SU-DHL-6 (cell line): ENCODE measurements around the gene FOXF2.
"Not testable (repeated sequence)": the region's sequence is repeated elsewhere in the genome, so short reads cannot be mapped to it uniquely, and the experiment has no call there.

Experiments used
- H2AFZ ChIP-seq: fragments of 200-600 bp; sonication (generic); 2 replicates; pipeline ENCODE4 v1.6.1; 2014; ENCODE audit warnings: low read depth, mild to moderate bottlenecking, moderate library complexity, mixed read lengths, antibody characterized with exemption, low read length; ENCODE audit not compliant: severe bottlenecking
- H3F3A ChIP-seq: fragments of 200-600 bp; shearing (Covaris generic); 2 replicates; pipeline ENCODE4 v1.6.0; 2016; ENCODE audit warnings: antibody characterized with exemption, mild to moderate bottlenecking; ENCODE audit not compliant: insufficient read depth
- H3K27ac ChIP-seq: fragments of 200-600 bp; sonication (generic); 2 replicates; pipeline ENCODE4 v1.5.1; 2016; ENCODE audit warnings: low read depth, mild to moderate bottlenecking, low read length, moderate library complexity, mixed read lengths
- H3K27me3 ChIP-seq: fragments of 200-600 bp; sonication (generic), shearing (Covaris generic); 2 replicates; pipeline ENCODE4 v1.6.0; 2014; ENCODE audit warnings: mild to moderate bottlenecking, low read length
- H3K36me3 ChIP-seq: fragments of 200-600 bp; sonication (generic); 2 replicates; pipeline ENCODE4 v1.6.1; 2014; ENCODE audit warnings: mild to moderate bottlenecking, low read length, mixed read lengths
- H3K4me2 ChIP-seq: fragments of 300-600, 200-600 bp; shearing (Covaris generic), sonication (generic); 2 replicates; pipeline ENCODE4 v1.6.0; 2014; ENCODE audit warnings: low read length, low read depth, mild to moderate bottlenecking; ENCODE audit not compliant: poor library complexity, severe bottlenecking
- H3K4me3 ChIP-seq: fragments of 200-600 bp; sonication (generic); 2 replicates; pipeline ENCODE4 v1.5.1; 2014; ENCODE audit warnings: antibody characterized with exemption, low read length, mild to moderate bottlenecking, mixed read lengths; ENCODE audit not compliant: insufficient read depth, poor library complexity, severe bottlenecking
- H3K79me2 ChIP-seq: fragments of 200-600 bp; sonication (generic); 2 replicates; pipeline ENCODE4 v1.6.1; 2014; ENCODE audit warnings: mild to moderate bottlenecking, low read length, moderate library complexity; ENCODE audit not compliant: insufficient read depth
- H3K9ac ChIP-seq: fragments of 200-600 bp; sonication (generic); 2 replicates; pipeline ENCODE4 v1.7.0; 2014; ENCODE audit warnings: mild to moderate bottlenecking, low read length
- H3K9me2 ChIP-seq: fragments of 200-600 bp; sonication (generic); replicated peaks from 2 replicates; pipeline ENCODE4 v1.6.1; 2014; ENCODE audit warnings: low read length; ENCODE audit not compliant: insufficient read depth
- H3K9me3 ChIP-seq: fragments of 200-600 bp; sonication (generic); 2 replicates; pipeline ENCODE4 v1.6.1; 2014; ENCODE audit warnings: low read length, mixed read lengths; ENCODE audit not compliant: insufficient read depth
- H4K20me1 ChIP-seq: fragments of 200-600 bp; sonication (generic); 2 replicates; pipeline ENCODE4 v1.6.1; 2014; ENCODE audit warnings: low read depth, mild to moderate bottlenecking, antibody characterized with exemption, low read length, moderate library complexity, mixed read lengths
- EZH2phosphoT487 ChIP-seq: fragments of 200-600 bp; sonication (generic), shearing (Covaris generic); conservative IDR thresholded peaks from 2 replicates; pipeline ENCODE4 v1.6.1; 2018; ENCODE audit warnings: mild to moderate bottlenecking, antibody characterized with exemption, low read length, moderate library complexity, mixed read lengths
- TF ChIP-seq, protein P1 (sequence below): fragments of 200-600 bp; sonication (generic); IDR thresholded peaks from one replicate; pipeline ENCODE4 v1.5.1; 2017; ENCODE audit warnings: antibody characterized with exemption, mild to moderate bottlenecking, low read length, moderate library complexity; ENCODE audit not compliant: insufficient read depth, poor library complexity, severe bottlenecking

Gene FOXF2

DNA sequence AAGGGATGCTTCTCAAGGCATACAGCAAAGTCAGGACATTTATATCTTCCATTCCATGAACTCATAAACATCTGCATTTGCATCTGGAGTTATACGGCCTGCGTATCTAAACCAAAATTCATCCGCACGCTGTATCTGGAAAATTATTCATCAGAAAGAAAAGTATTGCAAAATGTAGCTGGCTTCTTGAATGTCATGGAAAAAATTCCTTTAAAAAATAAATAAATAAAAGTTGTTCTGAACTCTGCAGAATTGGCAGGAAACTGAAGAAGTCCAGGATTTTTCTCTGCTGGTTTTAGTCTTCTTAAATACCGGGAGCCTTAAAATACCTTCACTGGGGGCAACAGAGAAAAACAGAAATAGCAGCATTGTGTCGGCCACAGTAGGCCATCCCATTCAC is 23.7 kb upstream of the FOXF2 start:
- H4K20me1 ChIP-seq, result no peaks in the 10 kb centered on the region
- no peaks in the 10 kb centered on the region for H3K9me3 ChIP-seq
- H3K9me2 ChIP-seq, result no peaks in the 10 kb centered on the region
- no peak overlapping the region for H3K9ac ChIP-seq
- no peak overlapping the region for H3K4me2 ChIP-seq
- no peaks in the 10 kb centered on the region for H3K79me2 ChIP-seq
- H3K36me3 ChIP-seq, result no peaks in the 10 kb centered on the region
- no peaks in the 10 kb centered on the region for H3F3A ChIP-seq
- no peak overlapping the region for H3K4me3 ChIP-seq
- TF ChIP-seq, protein P1, sequence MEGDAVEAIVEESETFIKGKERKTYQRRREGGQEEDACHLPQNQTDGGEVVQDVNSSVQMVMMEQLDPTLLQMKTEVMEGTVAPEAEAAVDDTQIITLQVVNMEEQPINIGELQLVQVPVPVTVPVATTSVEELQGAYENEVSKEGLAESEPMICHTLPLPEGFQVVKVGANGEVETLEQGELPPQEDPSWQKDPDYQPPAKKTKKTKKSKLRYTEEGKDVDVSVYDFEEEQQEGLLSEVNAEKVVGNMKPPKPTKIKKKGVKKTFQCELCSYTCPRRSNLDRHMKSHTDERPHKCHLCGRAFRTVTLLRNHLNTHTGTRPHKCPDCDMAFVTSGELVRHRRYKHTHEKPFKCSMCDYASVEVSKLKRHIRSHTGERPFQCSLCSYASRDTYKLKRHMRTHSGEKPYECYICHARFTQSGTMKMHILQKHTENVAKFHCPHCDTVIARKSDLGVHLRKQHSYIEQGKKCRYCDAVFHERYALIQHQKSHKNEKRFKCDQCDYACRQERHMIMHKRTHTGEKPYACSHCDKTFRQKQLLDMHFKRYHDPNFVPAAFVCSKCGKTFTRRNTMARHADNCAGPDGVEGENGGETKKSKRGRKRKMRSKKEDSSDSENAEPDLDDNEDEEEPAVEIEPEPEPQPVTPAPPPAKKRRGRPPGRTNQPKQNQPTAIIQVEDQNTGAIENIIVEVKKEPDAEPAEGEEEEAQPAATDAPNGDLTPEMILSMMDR, result no peak
- TF ChIP-seq EZH2phosphoT487, result no peak
- H2AFZ ChIP-seq, result no peak overlapping the region
- H3K27me3 ChIP-seq, result no peaks in the 10 kb centered on the region
- no peak overlapping the region for H3K27ac ChIP-seq

DNA sequence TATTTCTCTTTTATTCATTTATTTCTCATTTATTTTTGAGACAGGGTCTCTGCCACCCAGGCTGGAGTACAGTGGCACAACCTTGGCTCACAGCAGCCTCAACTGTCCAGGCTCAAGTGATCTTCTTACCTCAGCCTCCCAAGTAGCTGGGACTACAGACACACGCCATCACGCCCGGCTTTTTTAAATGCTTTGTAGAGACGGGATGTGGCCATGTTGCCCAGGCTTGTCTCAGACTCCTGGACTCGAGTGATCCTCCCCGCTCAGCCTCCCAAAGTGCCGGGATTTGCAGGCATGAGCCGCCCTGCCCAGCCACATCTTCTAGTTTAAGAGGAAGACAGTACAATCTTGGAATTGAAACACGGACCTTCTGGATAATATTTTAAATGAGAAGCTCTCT is 21.6 kb upstream of the FOXF2 start:
- H2AFZ ChIP-seq, result no peak overlapping the region
- H3K4me2 ChIP-seq, result no peak overlapping the region
- no peaks in the 10 kb centered on the region for H3K79me2 ChIP-seq
- no peaks in the 10 kb centered on the region for H3F3A ChIP-seq
- H3K9ac ChIP-seq, result no peak overlapping the region
- H4K20me1 ChIP-seq, result no peaks in the 10 kb centered on the region
- TF ChIP-seq, protein P1, result no peak
- TF ChIP-seq EZH2phosphoT487, result no peak
- H3K9me2 ChIP-seq, result no peaks in the 10 kb centered on the region
- no peaks in the 10 kb centered on the region for H3K36me3 ChIP-seq
- H3K27me3 ChIP-seq, result no peaks in the 10 kb centered on the region
- no peak overlapping the region for H3K4me3 ChIP-seq
- H3K27ac ChIP-seq, result no peak overlapping the region
- no peaks in the 10 kb centered on the region for H3K9me3 ChIP-seq

DNA sequence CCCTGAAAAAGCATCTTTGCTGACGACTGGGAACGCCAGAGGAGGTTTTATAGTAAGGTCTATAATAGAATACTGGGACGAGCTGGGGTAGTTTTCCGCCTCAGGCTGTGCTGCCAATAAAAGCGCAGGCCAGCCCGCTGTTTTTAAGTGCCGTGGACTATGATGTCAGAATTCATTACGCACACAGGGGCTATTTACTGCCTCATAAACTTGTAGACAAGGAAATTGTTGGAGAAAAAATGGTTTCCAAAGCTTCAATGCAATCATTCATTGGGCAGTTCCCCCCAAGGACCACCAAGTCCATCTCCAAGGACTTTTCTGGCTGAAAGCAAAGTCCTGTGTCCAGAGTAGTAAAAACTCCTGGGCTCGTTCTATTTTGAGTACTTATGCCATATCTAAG is 20.4 kb upstream of the FOXF2 start:
- H3K9me2 ChIP-seq, result no peaks in the 10 kb centered on the region
- H3K9ac ChIP-seq, result no peak overlapping the region
- 0 out of 2 replicates have a peak, but pooled peaks cover 3% of the 10 kb centered on the region for H3K27me3 ChIP-seq
- H3K9me3 ChIP-seq, result no peaks in the 10 kb centered on the region
- H3K36me3 ChIP-seq, result no peaks in the 10 kb centered on the region
- TF ChIP-seq, protein P1, result no peak
- no peak for TF ChIP-seq EZH2phosphoT487
- H2AFZ ChIP-seq, result no peak overlapping the region
- no peaks in the 10 kb centered on the region for H3F3A ChIP-seq
- no peak overlapping the region for H3K4me3 ChIP-seq
- H3K79me2 ChIP-seq, result no peaks in the 10 kb centered on the region
- no peak overlapping the region for H3K27ac ChIP-seq
- no peaks in the 10 kb centered on the region for H4K20me1 ChIP-seq
- H3K4me2 ChIP-seq, result no peak overlapping the region

DNA sequence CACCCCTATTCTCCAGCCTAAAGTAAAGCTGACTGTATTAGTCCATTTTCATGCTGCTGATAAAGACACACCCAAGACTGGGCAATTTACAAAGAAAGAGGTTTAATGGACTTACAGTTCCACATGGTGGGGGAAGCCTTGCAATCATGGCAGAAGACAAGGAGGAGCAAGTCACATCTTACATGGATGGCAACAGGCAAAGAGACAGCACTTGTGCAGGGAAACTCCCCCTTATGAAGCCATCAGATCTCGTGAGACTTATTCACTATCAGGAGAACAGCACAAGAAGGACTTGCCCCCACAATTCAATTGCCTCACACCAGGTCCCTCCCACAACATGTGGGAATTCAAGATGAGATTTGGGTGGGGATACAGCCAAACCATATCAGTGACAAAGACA is 19.7 kb upstream of the FOXF2 start:
- H2AFZ ChIP-seq, H3K27me3 ChIP-seq, H3K9me3 ChIP-seq, H3K4me2 ChIP-seq, H4K20me1 ChIP-seq, H3K4me3 ChIP-seq, H3K9ac ChIP-seq, H3F3A ChIP-seq, H3K36me3 ChIP-seq, H3K79me2 ChIP-seq, H3K9me2 ChIP-seq, H3K27ac ChIP-seq: not testable (repeated sequence)
